ENCODE measurements around the gene GRIA4. TPM values are rescaled to one million over a fixed set of nuclear protein-coding genes. Genes with fewer than 3 reads are reported as not detected.

Gene GRIA4
- total RNA-seq, 1 donor from 2014 or later: not detected

DNA sequence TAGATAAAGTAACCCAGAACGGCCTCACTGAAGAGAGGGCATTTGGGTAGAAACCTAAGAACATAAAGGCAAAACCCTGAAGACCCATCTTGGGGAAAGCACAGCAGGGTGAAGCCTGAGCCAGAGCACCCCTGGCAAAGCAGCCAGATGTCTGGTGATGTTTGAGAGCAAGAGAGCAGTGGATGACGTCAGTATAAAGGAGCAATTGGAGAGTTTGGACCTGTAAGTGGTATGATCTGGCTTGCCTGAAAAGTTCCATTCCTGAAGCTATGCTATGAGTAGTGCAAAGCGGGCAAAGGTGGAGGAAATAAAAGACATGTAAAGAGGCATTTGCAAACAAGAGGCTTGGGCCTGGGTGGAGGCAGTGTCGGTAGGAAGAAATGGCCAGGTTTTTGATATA, 244.4 kb downstream of the GRIA4 start:
- H3K27ac ChIP-seq (replicated peaks): no peak overlapping the region
- H3K9me3 ChIP-seq (replicated peaks): no peaks in the 10 kb centered on the region
- TF ChIP-seq, protein P1, sequence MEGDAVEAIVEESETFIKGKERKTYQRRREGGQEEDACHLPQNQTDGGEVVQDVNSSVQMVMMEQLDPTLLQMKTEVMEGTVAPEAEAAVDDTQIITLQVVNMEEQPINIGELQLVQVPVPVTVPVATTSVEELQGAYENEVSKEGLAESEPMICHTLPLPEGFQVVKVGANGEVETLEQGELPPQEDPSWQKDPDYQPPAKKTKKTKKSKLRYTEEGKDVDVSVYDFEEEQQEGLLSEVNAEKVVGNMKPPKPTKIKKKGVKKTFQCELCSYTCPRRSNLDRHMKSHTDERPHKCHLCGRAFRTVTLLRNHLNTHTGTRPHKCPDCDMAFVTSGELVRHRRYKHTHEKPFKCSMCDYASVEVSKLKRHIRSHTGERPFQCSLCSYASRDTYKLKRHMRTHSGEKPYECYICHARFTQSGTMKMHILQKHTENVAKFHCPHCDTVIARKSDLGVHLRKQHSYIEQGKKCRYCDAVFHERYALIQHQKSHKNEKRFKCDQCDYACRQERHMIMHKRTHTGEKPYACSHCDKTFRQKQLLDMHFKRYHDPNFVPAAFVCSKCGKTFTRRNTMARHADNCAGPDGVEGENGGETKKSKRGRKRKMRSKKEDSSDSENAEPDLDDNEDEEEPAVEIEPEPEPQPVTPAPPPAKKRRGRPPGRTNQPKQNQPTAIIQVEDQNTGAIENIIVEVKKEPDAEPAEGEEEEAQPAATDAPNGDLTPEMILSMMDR (IDR thresholded peaks at IDR 0.05; ENCODE audit: borderline replicate concordance): no peak
- H3K36me3 ChIP-seq: no peaks in the 10 kb centered on the region
- intact Hi-C loops (cut with micrococcal nuclease): no loop called here
- H3K27me3 ChIP-seq (ENCODE audit: low read depth): peaks cover 8% of the 10 kb centered on the region
- no peak for DNase-seq
- H3K4me3 ChIP-seq: no peak overlapping the region
- H3K4me1 ChIP-seq: no peaks in the 10 kb centered on the region

DNA sequence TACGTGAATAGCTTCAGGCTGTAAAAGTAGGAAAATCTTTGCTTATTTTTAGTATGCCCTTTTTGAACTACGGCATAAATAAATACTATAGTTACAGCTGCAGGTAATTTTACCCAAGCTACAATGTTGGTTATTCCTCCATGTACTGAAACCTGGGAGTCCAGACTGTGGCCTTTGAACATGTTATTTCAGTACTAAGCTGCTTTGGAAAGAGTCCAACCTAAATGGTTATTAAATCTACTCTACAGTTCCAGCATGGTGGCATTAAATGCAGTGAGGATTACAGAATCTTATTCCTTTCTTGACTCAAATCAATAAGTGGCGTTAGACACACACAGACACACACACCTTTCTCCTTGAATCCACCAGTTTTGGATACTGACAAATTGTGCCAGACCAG, 247.1 kb downstream of the GRIA4 start:
- TF ChIP-seq, protein P1 (IDR thresholded peaks at IDR 0.05; ENCODE audit: borderline replicate concordance): no peak
- no peak overlapping the region for H3K4me3 ChIP-seq
- H3K27ac ChIP-seq (replicated peaks): no peak overlapping the region
- no peaks in the 10 kb centered on the region for H3K4me1 ChIP-seq
- H3K9me3 ChIP-seq (replicated peaks): no peaks in the 10 kb centered on the region
- no peaks in the 10 kb centered on the region for H3K27me3 ChIP-seq (ENCODE audit: low read depth)
- no peaks in the 10 kb centered on the region for H3K36me3 ChIP-seq
- intact Hi-C loops (cut with micrococcal nuclease): no loop called here
- no peak for DNase-seq

DNA sequence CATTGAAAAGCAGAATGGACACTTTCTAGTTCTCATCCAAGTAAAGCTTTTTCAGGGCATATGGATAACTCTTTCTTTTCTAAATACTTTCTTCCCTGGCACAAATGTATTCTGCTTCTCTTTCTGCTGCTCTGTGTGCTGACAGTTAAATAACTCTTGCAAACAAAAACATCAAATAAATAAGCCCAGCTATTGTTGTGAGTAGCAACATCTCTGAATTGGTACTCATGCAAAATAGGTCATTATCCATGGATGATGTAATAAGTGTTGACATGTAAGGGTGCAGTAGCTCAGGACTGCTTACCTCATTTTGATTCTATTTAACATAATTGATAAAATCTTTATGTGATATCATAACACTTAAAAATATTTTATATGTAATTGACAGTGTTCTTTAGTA, 247.9 kb downstream of the GRIA4 start:
- Histone ChIP-seq H3K9me3 (replicated peaks) (no peaks in the 10 kb centered on the region), H3K4me3 (no peak overlapping the region), H3K27me3 (ENCODE audit: low read depth) (no peaks in the 10 kb centered on the region), H3K4me1 (no peaks in the 10 kb centered on the region), H3K36me3 (no peaks in the 10 kb centered on the region), H3K27ac (replicated peaks) (no peak overlapping the region)
- DNase-seq: no peak
- TF ChIP-seq, protein P1 (IDR thresholded peaks at IDR 0.05; ENCODE audit: borderline replicate concordance): no peak
- intact Hi-C loops (cut with micrococcal nuclease): no loop called here

DNA sequence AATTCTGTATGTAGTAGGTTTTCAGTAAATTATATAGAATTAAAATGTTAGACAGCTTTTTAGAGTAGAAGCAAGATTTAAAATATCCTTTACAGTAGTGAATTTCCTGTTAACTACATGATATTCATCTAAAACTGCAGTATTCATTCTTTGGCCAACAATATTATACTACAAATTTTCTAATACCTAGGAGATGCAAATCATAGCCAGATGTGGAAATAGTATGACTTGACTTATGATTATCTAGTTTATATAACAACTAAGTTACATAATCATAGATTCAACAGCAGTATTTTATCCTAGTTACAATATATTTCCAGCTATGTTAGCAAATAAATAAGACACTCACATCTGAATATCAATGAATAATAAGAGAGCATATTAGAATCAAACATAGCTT, 249.0 kb downstream of the GRIA4 start:
- intact Hi-C loops (cut with micrococcal nuclease): no loop called here
- no peak overlapping the region for H3K4me3 ChIP-seq
- H3K9me3 ChIP-seq (replicated peaks): no peaks in the 10 kb centered on the region
- H3K27ac ChIP-seq (replicated peaks): no peak overlapping the region
- no peaks in the 10 kb centered on the region for H3K27me3 ChIP-seq (ENCODE audit: low read depth)
- H3K36me3 ChIP-seq: no peaks in the 10 kb centered on the region
- H3K4me1 ChIP-seq: no peaks in the 10 kb centered on the region
- TF ChIP-seq, protein P1 (IDR thresholded peaks at IDR 0.05; ENCODE audit: borderline replicate concordance): no peak
- DNase-seq: no peak

DNA sequence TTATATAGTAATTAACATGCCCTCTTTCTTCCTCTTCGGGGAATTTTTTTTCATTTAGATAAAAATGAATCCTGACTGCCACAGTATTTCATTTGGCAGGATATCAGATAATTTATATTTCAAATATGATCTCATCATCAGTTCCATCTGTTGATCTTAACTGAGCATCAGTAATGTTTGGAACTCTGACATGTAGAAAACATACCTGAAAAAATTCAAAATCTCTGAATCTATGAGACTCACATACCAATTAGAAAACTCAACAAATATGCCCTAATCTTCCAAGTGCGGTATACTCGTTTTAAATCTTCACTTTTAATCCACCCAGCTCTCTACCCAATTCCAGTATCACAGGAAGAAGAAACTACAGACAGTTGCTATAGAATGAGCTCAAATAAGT, 250.2 kb downstream of the GRIA4 start:
- H3K27me3 ChIP-seq (ENCODE audit: low read depth): no peaks in the 10 kb centered on the region
- no peaks in the 10 kb centered on the region for H3K36me3 ChIP-seq
- H3K4me3 ChIP-seq: no peak overlapping the region
- DNase-seq: no peak
- no peaks in the 10 kb centered on the region for H3K9me3 ChIP-seq (replicated peaks)
- H3K27ac ChIP-seq (replicated peaks): no peak overlapping the region
- no peaks in the 10 kb centered on the region for H3K4me1 ChIP-seq
- TF ChIP-seq, protein P1 (IDR thresholded peaks at IDR 0.05; ENCODE audit: borderline replicate concordance): no peak
- intact Hi-C loops (cut with micrococcal nuclease): no loop called here

DNA sequence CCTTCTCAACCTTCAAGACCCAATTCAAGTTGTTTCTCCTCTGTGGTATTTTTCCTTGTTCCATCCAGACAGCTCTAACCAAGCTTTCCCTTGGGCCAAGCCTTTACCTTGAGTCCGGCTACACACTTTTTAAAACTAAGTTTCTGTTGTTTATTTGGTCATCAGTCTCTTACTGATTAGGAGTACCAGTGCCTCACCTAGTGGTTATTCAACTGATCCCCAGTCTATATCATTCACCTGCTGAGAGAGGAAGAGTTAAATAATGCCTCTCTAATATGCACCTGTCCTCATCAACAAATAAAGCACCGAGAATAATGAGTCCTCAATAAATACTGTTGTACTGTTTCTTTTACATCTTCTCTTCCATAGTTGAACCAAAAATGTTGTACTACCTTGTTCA, 251.4 kb downstream of the GRIA4 start:
- Histone ChIP-seq H3K36me3 (no peaks in the 10 kb centered on the region), H3K4me1 (no peaks in the 10 kb centered on the region), H3K27ac (replicated peaks) (no peak overlapping the region), H3K4me3 (no peak overlapping the region), H3K27me3 (ENCODE audit: low read depth) (no peaks in the 10 kb centered on the region), H3K9me3 (replicated peaks) (no peaks in the 10 kb centered on the region)
- DNase-seq: no peak
- intact Hi-C loops (cut with micrococcal nuclease): no loop called here
- TF ChIP-seq, protein P1 (IDR thresholded peaks at IDR 0.05; ENCODE audit: borderline replicate concordance): no peak

Data from left ventricle myocardium inferior (tissue), 1 donor.